GM12878 (cell line): ENCODE results near the gene DAZAP1.

Experiments used
- ASH2L ChIP-seq: fragments of 300-600, 200-600 bp; sonication (generic); IDR thresholded peaks from 2 replicates; pipeline ENCODE4 v1.6.1; 2017; ENCODE audit warnings: low read depth, mild to moderate bottlenecking, borderline replicate concordance
- EGR1 ChIP-seq, 2 experiments: IDR thresholded peaks; 1 replicate in 1 of 2; 2 replicates in 1 of 2; pipeline ENCODE4 v1.6.1; 2011 to 2012; ENCODE audit warnings: low read depth in 2 of 2, low read length in 2 of 2, borderline replicate concordance in 1 of 2, mild to moderate bottlenecking in 1 of 2, moderate library complexity in 1 of 2
- EZH2 ChIP-seq: IDR thresholded peaks from 2 replicates; pipeline ENCODE4 v1.6.1; 2012; ENCODE audit warnings: low read depth, mild to moderate bottlenecking, control low read depth, inconsistent platforms, low read length, borderline replicate concordance; ENCODE audit not compliant: control insufficient read depth
- HCFC1 ChIP-seq: fragments of 150-350 bp; IDR thresholded peaks from 2 replicates; pipeline ENCODE4 v1.6.1; 2014; ENCODE audit warnings: low read length
- MXI1 ChIP-seq: fragments of 150-350 bp; IDR thresholded peaks from 2 replicates; pipeline ENCODE4 v1.6.1; 2011; ENCODE audit warnings: low read depth, mild to moderate bottlenecking, inconsistent platforms, low read length, improper control_type of control experiment
- POLR2A ChIP-seq: IDR thresholded peaks from 2 replicates; pipeline ENCODE4 v1.6.1; 2011; ENCODE audit warnings: low read depth, mild to moderate bottlenecking, low read length
- RCOR1 ChIP-seq: conservative IDR thresholded peaks from 2 replicates; pipeline ENCODE4 v1.6.1; 2012; ENCODE audit warnings: low read depth, low read length, improper control_type of control experiment
- SMC3 ChIP-seq: IDR thresholded peaks from 2 replicates; pipeline ENCODE4 v1.6.1; 2011; ENCODE audit warnings: low read length, improper control_type of control experiment, borderline replicate concordance
- TAF1 ChIP-seq: IDR thresholded peaks from 2 replicates; pipeline ENCODE4 v1.6.1; 2011; ENCODE audit warnings: mild to moderate bottlenecking, low read depth, low read length, borderline replicate concordance
- TCF12 ChIP-seq: IDR thresholded peaks from 2 replicates; pipeline ENCODE4 v1.6.1; 2011; ENCODE audit warnings: low read depth, mild to moderate bottlenecking, low read length
- WRNIP1 ChIP-seq: IDR thresholded peaks from 2 replicates; pipeline ENCODE4 v1.6.1; 2011; ENCODE audit warnings: low read depth, low read length, improper control_type of control experiment, borderline replicate concordance
- TF ChIP-seq, protein P1 (sequence below), 3 experiments: IDR thresholded peaks in 2 of 3; conservative IDR thresholded peaks in 1 of 3; 2 replicates each; pipeline ENCODE4 v1.5.1; 2011; ENCODE audit warnings: low read depth in 3 of 3, low read length in 3 of 3, mild to moderate bottlenecking in 3 of 3, control low read depth in 2 of 3, moderate library complexity in 2 of 3, inconsistent platforms in 1 of 3, mixed read lengths in 1 of 3; ENCODE audit not compliant: control insufficient read depth in 2 of 3, insufficient read depth in 1 of 3; ENCODE audit errors: extremely low read depth in 1 of 3
- TF ChIP-seq, protein P2 (sequence below): fragments of 450-650 bp; IDR thresholded peaks from 2 replicates; pipeline ENCODE4 v1.6.1; 2017; ENCODE audit warnings: mild to moderate bottlenecking, low read depth, inconsistent platforms; ENCODE audit not compliant: poor library complexity, severe bottlenecking

DNA sequence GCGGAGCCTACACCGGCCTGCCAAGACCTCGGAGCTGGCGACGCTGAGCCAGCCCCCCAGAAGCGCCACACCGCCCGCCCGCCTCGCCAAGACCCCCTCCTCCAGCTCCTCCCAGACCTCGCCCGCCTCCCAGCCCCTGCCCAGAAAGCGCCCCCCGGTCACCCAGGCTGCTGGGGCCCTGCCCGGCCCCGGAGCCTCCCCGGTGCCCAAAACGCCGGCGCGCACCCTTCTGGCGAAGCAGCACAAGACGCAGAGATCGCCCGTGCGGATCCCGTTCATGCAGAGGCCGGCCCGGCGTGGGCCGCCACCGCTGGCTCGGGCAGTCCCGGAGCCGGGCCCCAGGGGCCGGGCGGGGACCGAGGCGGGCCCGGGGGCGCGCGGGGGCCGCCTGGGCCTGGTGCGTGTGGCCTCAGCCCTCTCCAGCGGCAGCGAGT is 61.5 kb downstream of the DAZAP1 start:
- TF ChIP-seq EZH2 (no peak), WRNIP1 (no peak), TAF1 (no peak), SMC3 (no peak), ASH2L (no peak), EGR1 (IDR thresholded peaks at IDR 0.05; ENCODE audit: borderline replicate concordance in 1 of 2, low read depth in 2 of 2, low read length in 2 of 2) (no peak), POLR2A (no peak; the same call in 1 of the 2 replicates), RCOR1 (no peak), TCF12 (no peak), HCFC1 (no peak), MXI1 (no peak)
- TF ChIP-seq, protein P1, sequence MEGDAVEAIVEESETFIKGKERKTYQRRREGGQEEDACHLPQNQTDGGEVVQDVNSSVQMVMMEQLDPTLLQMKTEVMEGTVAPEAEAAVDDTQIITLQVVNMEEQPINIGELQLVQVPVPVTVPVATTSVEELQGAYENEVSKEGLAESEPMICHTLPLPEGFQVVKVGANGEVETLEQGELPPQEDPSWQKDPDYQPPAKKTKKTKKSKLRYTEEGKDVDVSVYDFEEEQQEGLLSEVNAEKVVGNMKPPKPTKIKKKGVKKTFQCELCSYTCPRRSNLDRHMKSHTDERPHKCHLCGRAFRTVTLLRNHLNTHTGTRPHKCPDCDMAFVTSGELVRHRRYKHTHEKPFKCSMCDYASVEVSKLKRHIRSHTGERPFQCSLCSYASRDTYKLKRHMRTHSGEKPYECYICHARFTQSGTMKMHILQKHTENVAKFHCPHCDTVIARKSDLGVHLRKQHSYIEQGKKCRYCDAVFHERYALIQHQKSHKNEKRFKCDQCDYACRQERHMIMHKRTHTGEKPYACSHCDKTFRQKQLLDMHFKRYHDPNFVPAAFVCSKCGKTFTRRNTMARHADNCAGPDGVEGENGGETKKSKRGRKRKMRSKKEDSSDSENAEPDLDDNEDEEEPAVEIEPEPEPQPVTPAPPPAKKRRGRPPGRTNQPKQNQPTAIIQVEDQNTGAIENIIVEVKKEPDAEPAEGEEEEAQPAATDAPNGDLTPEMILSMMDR (IDR thresholded peaks at IDR 0.05 in 2 of 3, conservative IDR thresholded peaks at IDR 0.05 in 1 of 3; ENCODE audit: control insufficient read depth in 2 of 3, extremely low read depth in 1 of 3, insufficient read depth in 1 of 3, low read depth in 3 of 3, low read length in 3 of 3): no peak
- TF ChIP-seq, protein P2, sequence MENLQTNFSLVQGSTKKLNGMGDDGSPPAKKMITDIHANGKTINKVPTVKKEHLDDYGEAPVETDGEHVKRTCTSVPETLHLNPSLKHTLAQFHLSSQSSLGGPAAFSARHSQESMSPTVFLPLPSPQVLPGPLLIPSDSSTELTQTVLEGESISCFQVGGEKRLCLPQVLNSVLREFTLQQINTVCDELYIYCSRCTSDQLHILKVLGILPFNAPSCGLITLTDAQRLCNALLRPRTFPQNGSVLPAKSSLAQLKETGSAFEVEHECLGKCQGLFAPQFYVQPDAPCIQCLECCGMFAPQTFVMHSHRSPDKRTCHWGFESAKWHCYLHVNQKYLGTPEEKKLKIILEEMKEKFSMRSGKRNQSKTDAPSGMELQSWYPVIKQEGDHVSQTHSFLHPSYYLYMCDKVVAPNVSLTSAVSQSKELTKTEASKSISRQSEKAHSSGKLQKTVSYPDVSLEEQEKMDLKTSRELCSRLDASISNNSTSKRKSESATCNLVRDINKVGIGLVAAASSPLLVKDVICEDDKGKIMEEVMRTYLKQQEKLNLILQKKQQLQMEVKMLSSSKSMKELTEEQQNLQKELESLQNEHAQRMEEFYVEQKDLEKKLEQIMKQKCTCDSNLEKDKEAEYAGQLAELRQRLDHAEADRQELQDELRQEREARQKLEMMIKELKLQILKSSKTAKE: no peak
